Right atrium auricular region (tissue), 2 donors: ENCODE results near the gene SLCO1C1. TPM values are rescaled to one million over a fixed set of nuclear protein-coding genes. Genes with fewer than 3 reads are reported as not detected.
A peak's percentile ranks its signal among the peaks of the same experiment; 100 is the strongest.

Experiments
- DNase-seq: peaks from one replicate; pipeline ENCODE4 v3.0.0-alpha.2; 2019; ENCODE audit warnings: low spot score
- H3K27ac ChIP-seq, 2 donors: fragments of 200-600 bp; sonication (generic); 1 replicate in 1 of 2; 2 replicates in 1 of 2; pipeline ENCODE4 v1.5.1; 2016 to 2019
- H3K27me3 ChIP-seq, 2 donors: fragments of 200-600 bp; sonication (generic); one replicate each; pipeline versions ENCODE4 v1.5.1 to v1.6.0; 2017 to 2019
- H3K36me3 ChIP-seq: fragments of 200-600 bp; sonication (generic); one replicate; pipeline ENCODE4 v1.5.1; 2016
- H3K4me1 ChIP-seq, 2 donors: fragments of 200-600 bp; sonication (generic); one replicate each; pipeline versions ENCODE4 v1.5.1 to v1.6.0; 2017 to 2019
- H3K4me3 ChIP-seq, 2 donors: fragments of 200-600 bp; sonication (generic); 1 replicate in 1 of 2; 2 replicates in 1 of 2; pipeline ENCODE4 v1.5.1; 2017 to 2019; ENCODE audit warnings: mild to moderate bottlenecking in 1 of 2, moderate library complexity in 1 of 2
- H3K9me3 ChIP-seq, 2 donors: fragments of 200-600 bp; sonication (generic); one replicate each; pipeline ENCODE4 v1.5.1; 2019
- total RNA-seq, 2 donors: library from RNA; depleted of rRNA; stranded (reverse); fragments of >200 nt; gene quantifications; one replicate each; pipeline ENCODE4 v1.1.0, GENCODE V29; 2016
- TF ChIP-seq, protein P1 (sequence below), 2 donors: fragments of 200-600 bp; sonication (generic); IDR thresholded peaks; one replicate each; pipeline ENCODE4 v1.5.1; 2019; ENCODE audit warnings: antibody characterized with exemption in 2 of 2

SLCO1C1 gene, protein sequence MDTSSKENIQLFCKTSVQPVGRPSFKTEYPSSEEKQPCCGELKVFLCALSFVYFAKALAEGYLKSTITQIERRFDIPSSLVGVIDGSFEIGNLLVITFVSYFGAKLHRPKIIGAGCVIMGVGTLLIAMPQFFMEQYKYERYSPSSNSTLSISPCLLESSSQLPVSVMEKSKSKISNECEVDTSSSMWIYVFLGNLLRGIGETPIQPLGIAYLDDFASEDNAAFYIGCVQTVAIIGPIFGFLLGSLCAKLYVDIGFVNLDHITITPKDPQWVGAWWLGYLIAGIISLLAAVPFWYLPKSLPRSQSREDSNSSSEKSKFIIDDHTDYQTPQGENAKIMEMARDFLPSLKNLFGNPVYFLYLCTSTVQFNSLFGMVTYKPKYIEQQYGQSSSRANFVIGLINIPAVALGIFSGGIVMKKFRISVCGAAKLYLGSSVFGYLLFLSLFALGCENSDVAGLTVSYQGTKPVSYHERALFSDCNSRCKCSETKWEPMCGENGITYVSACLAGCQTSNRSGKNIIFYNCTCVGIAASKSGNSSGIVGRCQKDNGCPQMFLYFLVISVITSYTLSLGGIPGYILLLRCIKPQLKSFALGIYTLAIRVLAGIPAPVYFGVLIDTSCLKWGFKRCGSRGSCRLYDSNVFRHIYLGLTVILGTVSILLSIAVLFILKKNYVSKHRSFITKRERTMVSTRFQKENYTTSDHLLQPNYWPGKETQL
- 1 to 10 TPM in 1 of 2 donors, under 1 TPM in 1; 0.31 to 2.0 TPM for total RNA-seq

DNA sequence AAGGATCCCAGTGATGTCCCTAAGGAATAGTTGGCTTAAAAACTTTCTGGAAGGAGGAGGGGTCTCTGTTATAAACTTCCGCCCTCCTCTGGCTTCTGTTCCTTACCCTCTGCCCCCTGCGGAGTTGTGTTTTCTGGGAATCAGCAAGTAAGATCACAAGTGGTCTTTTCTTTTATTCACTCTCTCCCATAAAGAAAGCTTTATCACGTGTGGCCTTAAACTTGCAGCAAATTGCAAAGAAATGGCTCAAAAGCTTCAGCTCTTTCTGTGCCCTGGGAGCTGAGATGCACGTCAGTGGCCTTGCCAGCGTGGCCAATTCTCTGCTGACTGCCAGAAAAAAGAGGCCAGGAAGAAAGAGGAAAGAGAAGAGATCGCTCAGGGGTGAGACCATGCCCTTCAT lies at the start of gene SLCO1C1:
Gene SLCO1C1 (plus strand): TSS at position 101 of the 400 bp plus-strand sequence. CDS start 4,245 bp downstream, outside the sequence.
- DNase-seq = no peak
- TF ChIP-seq, protein P1, sequence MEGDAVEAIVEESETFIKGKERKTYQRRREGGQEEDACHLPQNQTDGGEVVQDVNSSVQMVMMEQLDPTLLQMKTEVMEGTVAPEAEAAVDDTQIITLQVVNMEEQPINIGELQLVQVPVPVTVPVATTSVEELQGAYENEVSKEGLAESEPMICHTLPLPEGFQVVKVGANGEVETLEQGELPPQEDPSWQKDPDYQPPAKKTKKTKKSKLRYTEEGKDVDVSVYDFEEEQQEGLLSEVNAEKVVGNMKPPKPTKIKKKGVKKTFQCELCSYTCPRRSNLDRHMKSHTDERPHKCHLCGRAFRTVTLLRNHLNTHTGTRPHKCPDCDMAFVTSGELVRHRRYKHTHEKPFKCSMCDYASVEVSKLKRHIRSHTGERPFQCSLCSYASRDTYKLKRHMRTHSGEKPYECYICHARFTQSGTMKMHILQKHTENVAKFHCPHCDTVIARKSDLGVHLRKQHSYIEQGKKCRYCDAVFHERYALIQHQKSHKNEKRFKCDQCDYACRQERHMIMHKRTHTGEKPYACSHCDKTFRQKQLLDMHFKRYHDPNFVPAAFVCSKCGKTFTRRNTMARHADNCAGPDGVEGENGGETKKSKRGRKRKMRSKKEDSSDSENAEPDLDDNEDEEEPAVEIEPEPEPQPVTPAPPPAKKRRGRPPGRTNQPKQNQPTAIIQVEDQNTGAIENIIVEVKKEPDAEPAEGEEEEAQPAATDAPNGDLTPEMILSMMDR (IDR thresholded peaks at IDR 0.05) = no peak
- no peaks in the 10 kb centered on the region for H3K36me3 ChIP-seq
- no peak within 1 kb of the TSS for H3K27ac ChIP-seq
- H3K27me3 ChIP-seq = no peaks in the 10 kb centered on the region
- no peak within 1 kb of the TSS for H3K4me3 ChIP-seq
- H3K4me1 ChIP-seq = no peaks in the 10 kb centered on the region
- no peaks in the 10 kb centered on the region for H3K9me3 ChIP-seq

DNA sequence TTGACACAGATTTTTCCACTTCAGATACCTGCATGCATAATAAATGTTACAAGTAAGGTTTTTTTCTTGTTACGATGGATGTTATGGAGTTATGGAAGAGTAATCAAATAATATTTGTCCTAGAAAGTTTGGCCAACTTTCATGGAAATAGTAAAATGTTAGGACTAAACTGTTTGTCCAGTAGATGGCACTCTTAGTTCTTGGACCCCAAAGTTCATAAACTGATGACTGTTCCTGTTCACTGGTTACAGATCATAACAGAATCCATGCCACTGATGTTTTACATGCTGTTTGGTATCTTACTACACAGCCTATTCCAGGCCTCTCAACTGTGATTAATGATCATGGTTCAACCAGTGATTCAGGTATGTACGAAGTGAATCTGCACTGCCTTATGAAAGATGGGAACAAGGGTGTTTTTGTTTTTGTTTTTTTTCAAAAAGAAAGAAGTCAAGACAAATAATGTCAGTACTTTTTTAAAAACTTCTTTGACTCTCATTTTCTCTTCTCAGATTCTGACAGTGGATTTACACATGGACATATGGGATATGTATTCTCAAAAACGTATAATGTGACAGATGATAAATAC lies 48.8 kb upstream of the SLCO1C1 start:
- Histone ChIP-seq H3K27me3 (no peaks in the 10 kb centered on the region), H3K9me3 (no peaks in the 10 kb centered on the region), H3K36me3 (peaks cover 14% of the 10 kb centered on the region), H3K27ac (no peak overlapping the region), H3K4me1 (no peaks in the 10 kb centered on the region), H3K4me3 (no peak overlapping the region)
- no peak for DNase-seq
- TF ChIP-seq, protein P1 (IDR thresholded peaks at IDR 0.05) = peak; percentile 39 to 61

DNA sequence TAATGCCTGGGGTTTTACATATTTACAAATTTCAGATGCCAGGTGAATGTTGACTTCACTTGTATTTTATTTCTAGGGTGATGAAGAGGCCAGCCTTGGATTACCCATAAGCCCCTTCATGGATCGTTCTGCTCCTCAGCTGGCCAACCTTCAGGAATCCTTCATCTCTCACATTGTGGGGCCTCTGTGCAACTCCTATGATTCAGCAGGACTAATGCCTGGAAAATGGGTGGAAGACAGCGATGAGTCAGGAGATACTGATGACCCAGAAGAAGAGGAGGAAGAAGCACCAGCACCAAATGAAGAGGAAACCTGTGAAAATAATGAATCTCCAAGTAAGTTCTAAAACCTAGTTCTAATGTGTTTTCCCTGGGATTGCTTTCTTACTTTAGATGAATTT lies 41.3 kb upstream of the SLCO1C1 start:
- no peaks in the 10 kb centered on the region for H3K9me3 ChIP-seq
- no peak overlapping the region for H3K4me3 ChIP-seq
- H3K27ac ChIP-seq = no peak overlapping the region
- TF ChIP-seq, protein P1 (IDR thresholded peaks at IDR 0.05) = no peak
- peaks cover 48% of the 10 kb centered on the region for H3K36me3 ChIP-seq
- H3K4me1 ChIP-seq = peaks cover 0 to 8% of the 10 kb centered on the region in 2 donors
- no peak for DNase-seq
- H3K27me3 ChIP-seq = no peaks in the 10 kb centered on the region

DNA sequence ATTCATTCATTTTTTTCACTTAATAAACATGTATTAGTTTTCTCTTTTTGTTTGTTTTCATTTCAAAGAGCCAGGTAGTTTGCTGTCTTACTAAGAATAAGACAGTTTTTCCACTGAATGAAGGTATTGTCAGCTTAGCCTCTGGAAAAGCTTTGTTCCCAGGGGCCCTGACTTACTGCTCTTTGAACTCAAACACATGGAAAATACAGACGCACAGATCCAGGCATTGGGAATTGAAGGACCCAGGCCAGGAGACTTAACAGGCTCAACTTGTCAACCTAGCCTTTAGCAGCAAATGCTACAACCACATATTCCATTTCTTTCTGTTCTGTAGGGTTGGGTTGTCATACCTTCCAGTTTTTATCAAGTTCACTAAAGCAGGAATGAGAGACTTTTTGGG lies 38.5 kb upstream of the SLCO1C1 start:
- H3K9me3 ChIP-seq = peaks cover 0 to 13% of the 10 kb centered on the region in 2 donors
- no peak overlapping the region for H3K27ac ChIP-seq
- peaks cover 71% of the 10 kb centered on the region for H3K36me3 ChIP-seq
- TF ChIP-seq, protein P1 (IDR thresholded peaks at IDR 0.05) = no peak
- H3K27me3 ChIP-seq = no peaks in the 10 kb centered on the region
- H3K4me3 ChIP-seq = no peak overlapping the region
- H3K4me1 ChIP-seq = peaks cover 0 to 8% of the 10 kb centered on the region in 2 donors
- no peak for DNase-seq

DNA sequence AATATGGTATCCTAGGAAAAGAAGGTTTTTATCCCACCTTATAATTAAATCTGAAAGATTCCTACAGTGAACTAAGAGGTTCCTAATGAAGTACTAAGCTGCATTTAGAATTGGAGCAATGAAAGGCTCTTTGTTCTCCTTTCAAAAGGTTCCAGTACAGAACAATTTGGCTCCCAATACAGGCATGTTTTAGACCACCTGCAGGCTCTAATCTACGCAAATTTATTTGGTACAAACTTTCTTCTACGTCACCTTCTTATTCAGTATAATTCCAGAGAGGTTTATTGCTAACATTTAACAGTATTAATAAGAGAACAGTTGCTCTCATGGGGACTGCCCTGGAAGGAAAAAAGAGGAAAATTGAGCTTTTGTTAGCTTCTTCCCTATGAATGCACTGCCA lies 37.6 kb upstream of the SLCO1C1 start:
- peaks cover 0 to 13% of the 10 kb centered on the region in 2 donors for H3K9me3 ChIP-seq
- no peak overlapping the region for H3K4me3 ChIP-seq
- no peak overlapping the region for H3K27ac ChIP-seq
- TF ChIP-seq, protein P1 (IDR thresholded peaks at IDR 0.05) = no peak
- no peaks in the 10 kb centered on the region for H3K27me3 ChIP-seq
- H3K36me3 ChIP-seq = peaks cover 79% of the 10 kb centered on the region
- DNase-seq = no peak
- H3K4me1 ChIP-seq = peaks cover 0 to 8% of the 10 kb centered on the region in 2 donors
